Smooth muscle cell (in vitro differentiated cells): ENCODE data around the gene TTLL7. TPM values are rescaled to one million over a fixed set of nuclear protein-coding genes. Genes with fewer than 3 reads are reported as not detected.
"Not testable (repeated sequence)": the region's sequence is repeated elsewhere in the genome, so short reads cannot be mapped to it uniquely, and the experiment has no call there.

Experiments used
- DNase-seq: peaks from one replicate; lab custom pipeline; 2025; ENCODE audit not compliant: unreplicated experiment; lab: John Stamatoyannopoulos, UW
- H2AFZ ChIP-seq: fragments of 200-600 bp; sonication (generic); 2 replicates; pipeline ENCODE4 v1.6.0; 2016; ENCODE audit warnings: antibody characterized with exemption, low read depth, mild to moderate bottlenecking
- H3F3A ChIP-seq: fragments of 200-600 bp; sonication (generic); 2 replicates; pipeline ENCODE4 v1.6.0; 2017; ENCODE audit warnings: antibody characterized with exemption, low read depth
- H3K27ac ChIP-seq: fragments of 200-600 bp; sonication (generic); 2 replicates; pipeline ENCODE4 v1.5.1; 2016; ENCODE audit warnings: low read depth, mild to moderate bottlenecking
- H3K27me3 ChIP-seq: fragments of 200-600 bp; sonication (generic); 2 replicates; pipeline ENCODE4 v1.6.1; 2016; ENCODE audit warnings: low read depth, mild to moderate bottlenecking
- H3K36me3 ChIP-seq: fragments of 200-600 bp; sonication (generic); 2 replicates; pipeline ENCODE4 v1.5.1; 2016; ENCODE audit warnings: low read depth
- H3K4me1 ChIP-seq: fragments of 200-600 bp; sonication (generic); 2 replicates; pipeline ENCODE4 v1.5.1; 2016; ENCODE audit warnings: low read depth
- H3K4me2 ChIP-seq: fragments of 200-600 bp; sonication (generic); 2 replicates; pipeline ENCODE4 v1.6.0; 2016; ENCODE audit warnings: mild to moderate bottlenecking
- H3K4me3 ChIP-seq: fragments of 200-600 bp; sonication (generic); 2 replicates; pipeline ENCODE4 v1.5.1; 2016; ENCODE audit warnings: mild to moderate bottlenecking
- H3K79me2 ChIP-seq: fragments of 200-600 bp; sonication (generic); 2 replicates; pipeline ENCODE4 v1.6.0; 2016; ENCODE audit warnings: low read depth, mild to moderate bottlenecking
- H3K9ac ChIP-seq: fragments of 200-600 bp; sonication (generic); 2 replicates; pipeline ENCODE4 v1.6.0; 2016; ENCODE audit warnings: low read depth
- H3K9me3 ChIP-seq: fragments of 200-600 bp; sonication (generic); replicated peaks from 2 replicates; pipeline ENCODE4 v1.5.1; 2016; ENCODE audit warnings: low read depth
- H4K20me1 ChIP-seq: fragments of 200-600 bp; sonication (generic); 2 replicates; pipeline ENCODE4 v1.6.0; 2016; ENCODE audit warnings: low read depth
- CTCF ChIP-seq: fragments of 200-600 bp; sonication (generic); IDR thresholded peaks from 2 replicates; pipeline ENCODE4 v1.5.1; 2017; ENCODE audit warnings: borderline replicate concordance, mild to moderate bottlenecking, antibody characterized with exemption; ENCODE audit not compliant: insufficient read depth, poor library complexity, severe bottlenecking
- WGBS: methylation state at CpG from one replicate; pipeline ENCODE4 v1.1.7; 2016; ENCODE audit warnings: low lambda C conversion rate; 5-methylcytosine and 5-hydroxymethylcytosine counted together
- polyA plus RNA-seq: library from polyadenylated mRNA; unstranded; fragments of >200 nt; fragmentation: Nextera tagmentation; extraction: Ambion mirVana; gene quantifications from 2 replicates; pipeline ENCODE4 v1.2.1, GENCODE V29; 2016
- total RNA-seq: library from RNA; depleted of rRNA; stranded (reverse); fragments of >200 nt; gene quantifications from 2 replicates; pipeline ENCODE4 v1.2.3, GENCODE V29; 2014

Gene TTLL7
- total and polyA plus RNA-seq, 2 experiments from 2014 or later, result 4.8 to 6.3 TPM

GRCh38 chr1:83918688-83919285 lies 80.1 kb downstream of the TTLL7 start:
- Histone ChIP-seq H3K4me3 (no peak overlapping the region), H3K4me2 (no peak overlapping the region), H3K9me3 (no peaks in the 10 kb centered on the region), H3F3A (no peaks in the 10 kb centered on the region), H2AFZ (no peak overlapping the region), H3K4me1 (no peaks in the 10 kb centered on the region), H3K36me3 (no peaks in the 10 kb centered on the region), H3K27me3 (no peaks in the 10 kb centered on the region), H3K9ac (no peak overlapping the region), H3K79me2 (no peaks in the 10 kb centered on the region), H4K20me1 (no peaks in the 10 kb centered on the region), H3K27ac (no peak overlapping the region)
- no peak for DNase-seq
- WGBS, result 73% methylated on average over 2 of the region's 2 CpGs
- no peak for TF ChIP-seq CTCF

- no peak overlapping the region for H3K4me2 ChIP-seq
- no peaks in the 10 kb centered on the region for H3K36me3 ChIP-seq
- H3F3A ChIP-seq, result no peaks in the 10 kb centered on the region
- H2AFZ ChIP-seq, result no peak overlapping the region
- DNase-seq, result no peak
- H4K20me1 ChIP-seq, result no peaks in the 10 kb centered on the region
- H3K9me3 ChIP-seq, result no peaks in the 10 kb centered on the region
- no peaks in the 10 kb centered on the region for H3K27me3 ChIP-seq
- TF ChIP-seq CTCF, result no peak
- H3K4me3 ChIP-seq, result no peak overlapping the region
- H3K4me1 ChIP-seq, result no peaks in the 10 kb centered on the region
- no peak overlapping the region for H3K9ac ChIP-seq
- WGBS, result 94% methylated on average over 1 of the region's 1 CpG
- H3K27ac ChIP-seq, result no peak overlapping the region
- no peaks in the 10 kb centered on the region for H3K79me2 ChIP-seq
These were observed 81.0 kb downstream of the TTLL7 start for GRCh38 chr1:83917959-83918358.

- H3K79me2 ChIP-seq, result not testable (repeated sequence)
These were observed 82.8 kb downstream of the TTLL7 start for GRCh38 chr1:83916094-83916493.

GRCh38 chr1:83912876-83913275 lies 86.1 kb downstream of the TTLL7 start:
- Histone ChIP-seq H3K27me3 (no peaks in the 10 kb centered on the region), H3K4me3 (no peak overlapping the region), H4K20me1 (no peaks in the 10 kb centered on the region)

More at GRCh38 chr1:83916094-83916493, 82.8 kb downstream of the TTLL7 start:
- not testable (repeated sequence) for H2AFZ ChIP-seq, H3K9ac ChIP-seq, H3K4me3 ChIP-seq, H4K20me1 ChIP-seq, H3K36me3 ChIP-seq, H3K27me3 ChIP-seq, H3K9me3 ChIP-seq, H3K4me1 ChIP-seq, H3K4me2 ChIP-seq, DNase-seq, H3F3A ChIP-seq, H3K27ac ChIP-seq
- 100% methylated on average over 1 of the region's 1 CpG for WGBS

More at GRCh38 chr1:83912876-83913275, 86.1 kb downstream of the TTLL7 start:
- Histone ChIP-seq H3K9ac (no peak overlapping the region), H3K4me1 (no peaks in the 10 kb centered on the region), H3K27ac (no peak overlapping the region), H3F3A (no peaks in the 10 kb centered on the region), H3K9me3 (no peaks in the 10 kb centered on the region), H2AFZ (no peak overlapping the region), H3K36me3 (no peaks in the 10 kb centered on the region), H3K4me2 (no peak overlapping the region), H3K79me2 (no peaks in the 10 kb centered on the region)
- no peak for TF ChIP-seq CTCF
- no peak for DNase-seq
- WGBS, result 83% methylated on average over 2 of the region's 2 CpGs
